Middle frontal gyrus (tissue), 1 donor: Measurements from ENCODE around the gene KATNB1.

Experiments
- DNase-seq: peaks from one replicate; pipeline ENCODE4 v3.0.0-alpha.2; 2015; ENCODE audit warnings: low spot score; ENCODE audit errors: extremely low spot score

The KATNB1 gene

GRCh38 chr16:57735755-57736418 lies at the start of gene KATNB1:
Gene KATNB1, plus strand, starts transcription at chr16:57735770. Its CDS starts 1,474 bp downstream, at chr16:57737244.
- no peak for DNase-seq

- no peak for DNase-seq
Measured at GRCh38 chr16:57686577-57686976, 49.0 kb upstream of the KATNB1 start.

- no peak for DNase-seq
Measured at GRCh38 chr16:57687363-57687929, 48.1 kb upstream of the KATNB1 start.

GRCh38 chr16:57688487-57688986 lies 47.0 kb upstream of the KATNB1 start:
- DNase-seq: no peak

GRCh38 chr16:57688987-57689761 lies 46.4 kb upstream of the KATNB1 start:
- DNase-seq: no peak

- DNase-seq: no peak
Measured at GRCh38 chr16:57689762-57690558, 45.6 kb upstream of the KATNB1 start.

GRCh38 chr16:57690782-57691471 lies 44.6 kb upstream of the KATNB1 start:
- DNase-seq: no peak

GRCh38 chr16:57692636-57693035 lies 42.9 kb upstream of the KATNB1 start:
- DNase-seq: no peak

- no peak for DNase-seq
Measured at GRCh38 chr16:57693550-57693949, 42.0 kb upstream of the KATNB1 start.

GRCh38 chr16:57694231-57694724 lies 41.3 kb upstream of the KATNB1 start:
- DNase-seq: no peak

GRCh38 chr16:57694725-57695679 lies 40.6 kb upstream of the KATNB1 start, which contains the start of gene DRC7:
Gene DRC7, plus strand, starts transcription at chr16:57694806. Its CDS starts 3,144 bp downstream, at chr16:57697950.
- peak; percentile 18 for DNase-seq

- no peak for DNase-seq
Measured at GRCh38 chr16:57695680-57696069, 39.9 kb upstream of the KATNB1 start.

GRCh38 chr16:57696240-57696639 lies 39.3 kb upstream of the KATNB1 start:
- DNase-seq: no peak

- no peak for DNase-seq
Measured at GRCh38 chr16:57697896-57698537, 37.6 kb upstream of the KATNB1 start.

- no peak for DNase-seq
Measured at GRCh38 chr16:57698812-57699405, 36.7 kb upstream of the KATNB1 start.

- DNase-seq: no peak
Measured at GRCh38 chr16:57699481-57699880, 36.1 kb upstream of the KATNB1 start.

GRCh38 chr16:57699899-57700298 lies 35.7 kb upstream of the KATNB1 start:
- no peak for DNase-seq

GRCh38 chr16:57700781-57701551 lies 34.6 kb upstream of the KATNB1 start:
- DNase-seq: no peak
